WTC11 (cell line): ENCODE measurements around the gene RBPMS2. TPM values are rescaled to one million over a fixed set of nuclear protein-coding genes. Genes with fewer than 3 reads are reported as not detected.
A peak's percentile ranks its signal among the peaks of the same experiment; 100 is the strongest.

ENCODE experiments used
- ATAC-seq: fragments of 200-7000 bp; cut with Tn5 transposase; 2 replicates; pipeline ENCODE4 v1.10.0; 2021; ENCODE audit warnings: mild to moderate bottlenecking, moderate library complexity
- CTCF ChIA-PET: fragments of 300-600 bp; sonication (Branson Sonifier 250); formaldehyde crosslinking; loops from one replicate; lab custom pipeline; 2021; ENCODE audit warnings: antibody characterized with exemption; lab: Charles Lee
- POLR2A ChIA-PET: fragments of 350-600 bp; sonication (Branson Sonifier 250); formaldehyde crosslinking; loops from one replicate; lab custom pipeline; 2021; ENCODE audit warnings: antibody characterized with exemption; lab: Charles Lee
- DNase-seq: peaks from one replicate; pipeline ENCODE4 v3.0.0; 2021; ENCODE audit warnings: low spot score
- H3K27ac Mint-ChIP-seq: 2 replicates; pipeline ENCODE4 v1.8.0; 2021; ENCODE audit warnings: mixed read lengths
- H3K27me3 Mint-ChIP-seq: 2 replicates; pipeline ENCODE4 v1.8.0; 2021; ENCODE audit warnings: low read depth, mild to moderate bottlenecking, moderate library complexity, mixed read lengths
- H3K36me3 Mint-ChIP-seq: 2 replicates; pipeline ENCODE4 v1.8.0; 2021; ENCODE audit warnings: mixed read lengths
- H3K4me1 Mint-ChIP-seq: 2 replicates; pipeline ENCODE4 v1.8.0; 2022; ENCODE audit warnings: mixed read lengths
- H3K4me3 Mint-ChIP-seq: 2 replicates; pipeline ENCODE4 v1.8.0; 2021; ENCODE audit warnings: mild to moderate bottlenecking, moderate library complexity, mixed read lengths
- H3K9me3 Mint-ChIP-seq: 2 replicates; pipeline ENCODE4 v1.8.0; 2021; ENCODE audit warnings: mixed read lengths
- ATF1 ChIP-seq: sonication (generic); formaldehyde crosslinking; IDR thresholded peaks from 2 replicates; pipeline ENCODE4 v1.8.1; 2023; ENCODE audit warnings: mild to moderate bottlenecking, moderate library complexity, missing genetic modification reagents
- CREB1 ChIP-seq: sonication (generic); formaldehyde crosslinking; IDR thresholded peaks from 2 replicates; pipeline ENCODE4 v1.8.0; 2023; ENCODE audit warnings: mild to moderate bottlenecking, missing genetic modification reagents
- EMX1 ChIP-seq: fragments of 250-450 bp; sonication (Bioruptor Pico); IDR thresholded peaks from 2 replicates; pipeline ENCODE4 v1.8.0; 2021; ENCODE audit warnings: mild to moderate bottlenecking
- FOXP1 ChIP-seq: sonication (generic); formaldehyde crosslinking; IDR thresholded peaks from 2 replicates; pipeline ENCODE4 v1.8.0; 2022; ENCODE audit warnings: missing genetic modification reagents, mild to moderate bottlenecking, moderate library complexity, borderline replicate concordance
- GABPB1 ChIP-seq: sonication (generic); formaldehyde crosslinking; IDR thresholded peaks from 2 replicates; pipeline ENCODE4 v1.8.1; 2023; ENCODE audit warnings: mild to moderate bottlenecking, missing genetic modification reagents
- GRHL2 ChIP-seq: fragments of 250-450 bp; sonication (Bioruptor Pico); IDR thresholded peaks from 2 replicates; pipeline ENCODE4 v1.8.0; 2022; ENCODE audit warnings: mild to moderate bottlenecking, moderate library complexity; ENCODE audit not compliant: insufficient replicate concordance, severe bottlenecking
- JUN ChIP-seq: sonication (generic); formaldehyde crosslinking; IDR thresholded peaks from 2 replicates; pipeline ENCODE4 v1.8.0; 2023; ENCODE audit warnings: mild to moderate bottlenecking, missing genetic modification reagents
- KAT7 ChIP-seq: sonication (generic); formaldehyde crosslinking; IDR thresholded peaks from 2 replicates; pipeline ENCODE4 v1.8.1; 2023; ENCODE audit warnings: missing genetic modification reagents, mild to moderate bottlenecking, borderline replicate concordance
- MXD4 ChIP-seq: fragments of 250-450 bp; sonication (Bioruptor Pico); IDR thresholded peaks from 2 replicates; pipeline ENCODE4 v1.8.0; 2021; ENCODE audit warnings: mild to moderate bottlenecking, moderate library complexity, borderline replicate concordance
- MYBL2 ChIP-seq: sonication (generic); formaldehyde crosslinking; IDR thresholded peaks from 2 replicates; pipeline ENCODE4 v1.8.1; 2023; ENCODE audit warnings: mild to moderate bottlenecking, moderate library complexity, missing genetic modification reagents
- NFATC4 ChIP-seq: fragments of 250-450 bp; sonication (Bioruptor Pico); IDR thresholded peaks from 2 replicates; pipeline ENCODE4 v1.9.0; 2021; ENCODE audit warnings: mild to moderate bottlenecking
- NFYB ChIP-seq: sonication (generic); formaldehyde crosslinking; conservative IDR thresholded peaks from 2 replicates; pipeline ENCODE4 v1.8.0; 2022; ENCODE audit warnings: low read depth, missing genetic modification reagents
- NR1H2 ChIP-seq: sonication (generic); formaldehyde crosslinking; IDR thresholded peaks from 2 replicates; pipeline ENCODE4 v1.9.0; 2021; ENCODE audit warnings: mild to moderate bottlenecking, moderate library complexity, missing genetic modification reagents
- OVOL2 ChIP-seq: fragments of 250-450 bp; sonication (Bioruptor Pico); IDR thresholded peaks from 2 replicates; pipeline ENCODE4 v1.9.0; 2021; ENCODE audit warnings: mild to moderate bottlenecking, borderline replicate concordance
- PRRX2 ChIP-seq: fragments of 250-450 bp; sonication (Bioruptor Pico); IDR thresholded peaks from 2 replicates; pipeline ENCODE4 v1.8.0; 2021; ENCODE audit warnings: mild to moderate bottlenecking
- RELA ChIP-seq: sonication (generic); formaldehyde crosslinking; IDR thresholded peaks from 2 replicates; pipeline ENCODE4 v1.8.1; 2022; ENCODE audit warnings: missing genetic modification reagents, mild to moderate bottlenecking, borderline replicate concordance
- TCF7 ChIP-seq: sonication (generic); formaldehyde crosslinking; IDR thresholded peaks from 2 replicates; pipeline ENCODE4 v1.8.0; 2022; ENCODE audit warnings: mild to moderate bottlenecking, low read depth, missing genetic modification reagents, moderate library complexity
- ZBTB21 ChIP-seq: sonication (generic); formaldehyde crosslinking; IDR thresholded peaks from 2 replicates; pipeline ENCODE4 v1.8.1; 2023; ENCODE audit warnings: mild to moderate bottlenecking, missing genetic modification reagents, borderline replicate concordance
- ZNF138 ChIP-seq: sonication (generic); formaldehyde crosslinking; conservative IDR thresholded peaks from 2 replicates; pipeline ENCODE4 v1.8.1; 2022; ENCODE audit warnings: mild to moderate bottlenecking, moderate library complexity, missing genetic modification reagents
- ZNF232 ChIP-seq: sonication (generic); formaldehyde crosslinking; IDR thresholded peaks from 2 replicates; pipeline ENCODE4 v1.8.0; 2022; ENCODE audit warnings: mild to moderate bottlenecking, missing genetic modification reagents
- ZNF263 ChIP-seq: sonication (generic); formaldehyde crosslinking; IDR thresholded peaks from 2 replicates; pipeline ENCODE4 v1.8.1; 2022; ENCODE audit warnings: low read depth, mild to moderate bottlenecking, moderate library complexity, missing genetic modification reagents
- ZNF416 ChIP-seq: fragments of 250-450 bp; sonication (Bioruptor Pico); IDR thresholded peaks from 2 replicates; pipeline ENCODE4 v1.9.0; 2021; ENCODE audit warnings: mild to moderate bottlenecking, inconsistent platforms
- ZNF423 ChIP-seq: fragments of 250-450 bp; sonication (Bioruptor Pico); IDR thresholded peaks from 2 replicates; pipeline ENCODE4 v2.1.2; 2022; ENCODE audit warnings: mild to moderate bottlenecking, moderate library complexity
- ZNF671 ChIP-seq: fragments of 250-450 bp; sonication (Bioruptor Pico); IDR thresholded peaks from 2 replicates; pipeline ENCODE4 v1.8.0; 2021; ENCODE audit warnings: mild to moderate bottlenecking
- total RNA-seq: library from RNA; stranded (reverse); gene quantifications from 3 replicates; pipeline ENCODE4 v1.2.3, GENCODE V29; 2021
- TF ChIP-seq, protein P1 (sequence below): sonication (generic); formaldehyde crosslinking; IDR thresholded peaks from 2 replicates; pipeline ENCODE4 v1.8.0; 2022; ENCODE audit warnings: mild to moderate bottlenecking, missing genetic modification reagents
- TF ChIP-seq, protein P2 (sequence below): sonication (generic); formaldehyde crosslinking; IDR thresholded peaks from 2 replicates; pipeline ENCODE4 v1.8.1; 2022; ENCODE audit warnings: mild to moderate bottlenecking, missing genetic modification reagents, moderate library complexity, borderline replicate concordance
- TF ChIP-seq, protein P3 (sequence below): sonication (generic); formaldehyde crosslinking; IDR thresholded peaks from 2 replicates; pipeline ENCODE4 v1.8.1; 2023; ENCODE audit warnings: mild to moderate bottlenecking, missing genetic modification reagents
- TF ChIP-seq, protein P4 (sequence below): sonication (generic); formaldehyde crosslinking; IDR thresholded peaks from 2 replicates; pipeline ENCODE4 v1.8.1; 2023; ENCODE audit warnings: mild to moderate bottlenecking, missing genetic modification reagents, borderline replicate concordance
- TF ChIP-seq, protein P5 (sequence below): fragments of 250-450 bp; sonication (Bioruptor Pico); IDR thresholded peaks from 2 replicates; pipeline ENCODE4 v1.9.0; 2021; ENCODE audit warnings: mild to moderate bottlenecking
- TF ChIP-seq, protein P6 (sequence below): sonication (generic); formaldehyde crosslinking; IDR thresholded peaks from 2 replicates; pipeline ENCODE4 v1.8.1; 2023; ENCODE audit warnings: mild to moderate bottlenecking, missing genetic modification reagents

RBPMS2 gene
- total RNA-seq, 1 experiment from 2014 or later, result 195 TPM

DNA sequence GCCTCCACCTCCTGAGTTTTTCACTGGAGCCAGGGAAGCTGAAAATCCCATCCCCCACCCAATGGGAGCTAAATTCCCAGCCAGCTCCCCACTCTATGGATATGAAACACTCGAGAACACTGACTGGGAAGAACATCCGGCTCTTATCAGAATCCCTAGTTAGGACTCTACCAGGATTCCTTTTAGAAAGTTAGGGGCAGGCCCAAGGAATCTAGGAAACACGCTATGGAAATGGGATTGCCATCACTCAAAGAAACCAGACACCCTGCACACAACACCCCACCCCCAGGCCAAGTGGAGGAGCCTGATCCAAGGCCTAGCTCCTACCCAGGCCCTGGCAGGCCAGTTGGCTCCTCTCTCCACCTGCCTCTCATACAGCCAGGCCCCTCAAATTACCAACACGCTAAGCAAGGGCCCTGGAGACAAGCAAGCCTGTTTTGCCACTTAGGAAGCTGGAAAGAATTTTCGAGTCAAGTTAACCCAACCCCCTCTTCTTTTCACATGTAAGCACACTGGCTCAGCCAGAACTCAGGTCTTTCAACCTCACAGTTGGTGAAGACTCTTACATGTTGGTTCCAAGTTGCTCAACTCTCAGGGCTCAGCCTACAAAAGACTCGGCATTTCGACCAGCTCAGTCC, 75.5 kb downstream of the RBPMS2 start (continued):
- TF ChIP-seq GRHL2 (CRISPR knock-in tag) (no peak), ZNF416 (CRISPR knock-in tag) (no peak), ATF1 (CRISPR knock-in tag) (no peak), GABPB1 (no peak), RELA (CRISPR knock-in tag) (no peak), TCF7 (CRISPR knock-in tag) (no peak), OVOL2 (CRISPR knock-in tag) (no peak), FOXP1 (CRISPR knock-in tag) (no peak), CREB1 (CRISPR knock-in tag) (no peak), JUN (peak; percentile 35; the same call in 1 of the 2 replicates), ZBTB21 (CRISPR knock-in tag) (peak; percentile 73; the same call in 1 of the 2 replicates), PRRX2 (no peak), ZNF232 (CRISPR knock-in tag) (no peak), MXD4 (no peak), EMX1 (CRISPR knock-in tag) (0 out of 2 replicates have a peak, but pooled peaks have one; percentile 29), ZNF138 (no peak)
- TF ChIP-seq, protein P1, sequence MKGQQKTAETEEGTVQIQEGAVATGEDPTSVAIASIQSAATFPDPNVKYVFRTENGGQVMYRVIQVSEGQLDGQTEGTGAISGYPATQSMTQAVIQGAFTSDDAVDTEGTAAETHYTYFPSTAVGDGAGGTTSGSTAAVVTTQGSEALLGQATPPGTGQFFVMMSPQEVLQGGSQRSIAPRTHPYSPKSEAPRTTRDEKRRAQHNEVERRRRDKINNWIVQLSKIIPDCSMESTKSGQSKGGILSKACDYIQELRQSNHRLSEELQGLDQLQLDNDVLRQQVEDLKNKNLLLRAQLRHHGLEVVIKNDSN, result no peak
- TF ChIP-seq, protein P2, sequence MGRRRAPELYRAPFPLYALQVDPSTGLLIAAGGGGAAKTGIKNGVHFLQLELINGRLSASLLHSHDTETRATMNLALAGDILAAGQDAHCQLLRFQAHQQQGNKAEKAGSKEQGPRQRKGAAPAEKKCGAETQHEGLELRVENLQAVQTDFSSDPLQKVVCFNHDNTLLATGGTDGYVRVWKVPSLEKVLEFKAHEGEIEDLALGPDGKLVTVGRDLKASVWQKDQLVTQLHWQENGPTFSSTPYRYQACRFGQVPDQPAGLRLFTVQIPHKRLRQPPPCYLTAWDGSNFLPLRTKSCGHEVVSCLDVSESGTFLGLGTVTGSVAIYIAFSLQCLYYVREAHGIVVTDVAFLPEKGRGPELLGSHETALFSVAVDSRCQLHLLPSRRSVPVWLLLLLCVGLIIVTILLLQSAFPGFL (CRISPR knock-in tag), result no peak
- TF ChIP-seq, protein P3, sequence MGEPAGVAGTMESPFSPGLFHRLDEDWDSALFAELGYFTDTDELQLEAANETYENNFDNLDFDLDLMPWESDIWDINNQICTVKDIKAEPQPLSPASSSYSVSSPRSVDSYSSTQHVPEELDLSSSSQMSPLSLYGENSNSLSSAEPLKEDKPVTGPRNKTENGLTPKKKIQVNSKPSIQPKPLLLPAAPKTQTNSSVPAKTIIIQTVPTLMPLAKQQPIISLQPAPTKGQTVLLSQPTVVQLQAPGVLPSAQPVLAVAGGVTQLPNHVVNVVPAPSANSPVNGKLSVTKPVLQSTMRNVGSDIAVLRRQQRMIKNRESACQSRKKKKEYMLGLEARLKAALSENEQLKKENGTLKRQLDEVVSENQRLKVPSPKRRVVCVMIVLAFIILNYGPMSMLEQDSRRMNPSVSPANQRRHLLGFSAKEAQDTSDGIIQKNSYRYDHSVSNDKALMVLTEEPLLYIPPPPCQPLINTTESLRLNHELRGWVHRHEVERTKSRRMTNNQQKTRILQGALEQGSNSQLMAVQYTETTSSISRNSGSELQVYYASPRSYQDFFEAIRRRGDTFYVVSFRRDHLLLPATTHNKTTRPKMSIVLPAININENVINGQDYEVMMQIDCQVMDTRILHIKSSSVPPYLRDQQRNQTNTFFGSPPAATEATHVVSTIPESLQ, result no peak

DNA sequence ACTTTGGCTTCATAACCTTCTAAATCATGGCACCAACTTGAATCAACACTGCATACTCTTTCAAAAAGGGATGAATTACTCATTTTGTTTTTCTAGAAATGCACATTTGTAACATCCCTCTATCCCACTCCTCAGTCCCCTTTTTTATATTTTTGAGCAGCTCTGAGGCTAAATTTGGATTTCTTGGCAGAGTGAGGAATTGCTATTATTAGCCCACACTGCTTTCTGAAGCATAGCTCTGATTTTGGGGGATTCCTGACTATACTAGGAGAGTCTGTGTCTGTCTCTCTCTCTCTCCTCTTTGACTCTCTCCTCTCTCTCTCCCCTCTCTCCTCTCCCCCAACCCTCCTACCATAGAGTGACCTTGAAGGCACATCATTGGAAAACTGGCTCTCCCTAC, 76.6 kb downstream of the RBPMS2 start:
- Mint-ChIP-seq H3K4me1 (peaks cover 70% of the 10 kb centered on the region), H3K36me3 (peaks cover 42% of the 10 kb centered on the region), H3K27me3 (no peaks in the 10 kb centered on the region), H3K27ac (peak overlapping the region; percentile 95), H3K4me3 (peak overlapping the region; percentile 82), H3K9me3 (no peaks in the 10 kb centered on the region)
- POLR2A ChIA-PET, result interaction anchor here (1.1 to 3.9 kb wide), 4 partner anchors 9 to 110 kb away, joined by 4 to 33 read pairs (median 6); no protein-coding TSS in a partner anchor
- CTCF ChIA-PET, result interaction anchor here (1.0 to 3.6 kb wide), 8 partner anchors 9 to 206 kb away, joined by 3 to 36 read pairs (median 4); partner anchors contain the start of gene PIF1
- DNase-seq (no peak), ATAC-seq (no peak)
- TF ChIP-seq NR1H2 (CRISPR knock-in tag) (no peak), ZNF423 (no peak), ZNF263 (CRISPR knock-in tag) (no peak), NFATC4 (CRISPR knock-in tag) (no peak), ZNF138 (no peak), NFYB (CRISPR knock-in tag) (no peak), MYBL2 (CRISPR knock-in tag) (no peak), KAT7 (CRISPR knock-in tag) (no peak), ZNF671 (CRISPR knock-in tag) (no peak)
- TF ChIP-seq, protein P4, sequence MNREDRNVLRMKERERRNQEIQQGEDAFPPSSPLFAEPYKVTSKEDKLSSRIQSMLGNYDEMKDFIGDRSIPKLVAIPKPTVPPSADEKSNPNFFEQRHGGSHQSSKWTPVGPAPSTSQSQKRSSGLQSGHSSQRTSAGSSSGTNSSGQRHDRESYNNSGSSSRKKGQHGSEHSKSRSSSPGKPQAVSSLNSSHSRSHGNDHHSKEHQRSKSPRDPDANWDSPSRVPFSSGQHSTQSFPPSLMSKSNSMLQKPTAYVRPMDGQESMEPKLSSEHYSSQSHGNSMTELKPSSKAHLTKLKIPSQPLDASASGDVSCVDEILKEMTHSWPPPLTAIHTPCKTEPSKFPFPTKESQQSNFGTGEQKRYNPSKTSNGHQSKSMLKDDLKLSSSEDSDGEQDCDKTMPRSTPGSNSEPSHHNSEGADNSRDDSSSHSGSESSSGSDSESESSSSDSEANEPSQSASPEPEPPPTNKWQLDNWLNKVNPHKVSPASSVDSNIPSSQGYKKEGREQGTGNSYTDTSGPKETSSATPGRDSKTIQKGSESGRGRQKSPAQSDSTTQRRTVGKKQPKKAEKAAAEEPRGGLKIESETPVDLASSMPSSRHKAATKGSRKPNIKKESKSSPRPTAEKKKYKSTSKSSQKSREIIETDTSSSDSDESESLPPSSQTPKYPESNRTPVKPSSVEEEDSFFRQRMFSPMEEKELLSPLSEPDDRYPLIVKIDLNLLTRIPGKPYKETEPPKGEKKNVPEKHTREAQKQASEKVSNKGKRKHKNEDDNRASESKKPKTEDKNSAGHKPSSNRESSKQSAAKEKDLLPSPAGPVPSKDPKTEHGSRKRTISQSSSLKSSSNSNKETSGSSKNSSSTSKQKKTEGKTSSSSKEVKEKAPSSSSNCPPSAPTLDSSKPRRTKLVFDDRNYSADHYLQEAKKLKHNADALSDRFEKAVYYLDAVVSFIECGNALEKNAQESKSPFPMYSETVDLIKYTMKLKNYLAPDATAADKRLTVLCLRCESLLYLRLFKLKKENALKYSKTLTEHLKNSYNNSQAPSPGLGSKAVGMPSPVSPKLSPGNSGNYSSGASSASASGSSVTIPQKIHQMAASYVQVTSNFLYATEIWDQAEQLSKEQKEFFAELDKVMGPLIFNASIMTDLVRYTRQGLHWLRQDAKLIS, result no peak
- TF ChIP-seq, protein P5, sequence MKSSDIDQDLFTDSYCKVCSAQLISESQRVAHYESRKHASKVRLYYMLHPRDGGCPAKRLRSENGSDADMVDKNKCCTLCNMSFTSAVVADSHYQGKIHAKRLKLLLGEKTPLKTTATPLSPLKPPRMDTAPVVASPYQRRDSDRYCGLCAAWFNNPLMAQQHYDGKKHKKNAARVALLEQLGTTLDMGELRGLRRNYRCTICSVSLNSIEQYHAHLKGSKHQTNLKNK (CRISPR knock-in tag), result no peak
- TF ChIP-seq, protein P6, sequence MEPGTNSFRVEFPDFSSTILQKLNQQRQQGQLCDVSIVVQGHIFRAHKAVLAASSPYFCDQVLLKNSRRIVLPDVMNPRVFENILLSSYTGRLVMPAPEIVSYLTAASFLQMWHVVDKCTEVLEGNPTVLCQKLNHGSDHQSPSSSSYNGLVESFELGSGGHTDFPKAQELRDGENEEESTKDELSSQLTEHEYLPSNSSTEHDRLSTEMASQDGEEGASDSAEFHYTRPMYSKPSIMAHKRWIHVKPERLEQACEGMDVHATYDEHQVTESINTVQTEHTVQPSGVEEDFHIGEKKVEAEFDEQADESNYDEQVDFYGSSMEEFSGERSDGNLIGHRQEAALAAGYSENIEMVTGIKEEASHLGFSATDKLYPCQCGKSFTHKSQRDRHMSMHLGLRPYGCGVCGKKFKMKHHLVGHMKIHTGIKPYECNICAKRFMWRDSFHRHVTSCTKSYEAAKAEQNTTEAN (CRISPR knock-in tag), result no peak
